RWPE2 (cell line): ENCODE measurements around the gene MAP4K1.

Source experiments
- ATAC-seq: fragments of 200-7000 bp; cut with Tn5 transposase; 3 replicates; pipeline ENCODE4 v1.9.1; 2021; ENCODE audit warnings: low read depth
- DNase-seq: peaks from one replicate; pipeline ENCODE4 v3.0.0-alpha.2; 2020; ENCODE audit warnings: low spot score
- H3K27ac ChIP-seq: fragments of 450-650 bp; 2 replicates; pipeline ENCODE4 v1.5.1; 2017; ENCODE audit warnings: mild to moderate bottlenecking; ENCODE audit not compliant: poor library complexity, severe bottlenecking
- H3K27me3 ChIP-seq: fragments of 250-450 bp; sonication (Bioruptor Pico); 2 replicates; pipeline ENCODE4 v1.5.1; 2021; ENCODE audit warnings: mild to moderate bottlenecking, moderate library complexity; ENCODE audit not compliant: insufficient read depth, poor library complexity, severe bottlenecking
- H3K36me3 ChIP-seq: fragments of 250-450 bp; sonication (Bioruptor Pico); 2 replicates; pipeline ENCODE4 v1.5.1; 2020; ENCODE audit warnings: low read depth, mild to moderate bottlenecking, moderate library complexity
- H3K4me1 ChIP-seq: fragments of 250-450 bp; sonication (Bioruptor Pico); 2 replicates; pipeline ENCODE4 v1.5.1; 2021; ENCODE audit warnings: mild to moderate bottlenecking, moderate library complexity; ENCODE audit not compliant: insufficient read depth, poor library complexity, severe bottlenecking
- H3K4me3 ChIP-seq: fragments of 250-450 bp; sonication (Bioruptor Pico); 2 replicates; pipeline ENCODE4 v1.5.1; 2021; ENCODE audit warnings: mild to moderate bottlenecking, moderate library complexity; ENCODE audit not compliant: severe bottlenecking
- H3K9me3 ChIP-seq: fragments of 250-450 bp; sonication (Bioruptor Pico); 2 replicates; pipeline ENCODE4 v1.5.1; 2021; ENCODE audit warnings: mild to moderate bottlenecking, moderate library complexity; ENCODE audit not compliant: severe bottlenecking
- TF ChIP-seq, protein P1 (sequence below): fragments of 450-650 bp; IDR thresholded peaks from one replicate; pipeline ENCODE4 v1.5.1; 2017; ENCODE audit warnings: mild to moderate bottlenecking, moderate library complexity; ENCODE audit not compliant: poor library complexity, severe bottlenecking

Gene MAP4K1

DNA sequence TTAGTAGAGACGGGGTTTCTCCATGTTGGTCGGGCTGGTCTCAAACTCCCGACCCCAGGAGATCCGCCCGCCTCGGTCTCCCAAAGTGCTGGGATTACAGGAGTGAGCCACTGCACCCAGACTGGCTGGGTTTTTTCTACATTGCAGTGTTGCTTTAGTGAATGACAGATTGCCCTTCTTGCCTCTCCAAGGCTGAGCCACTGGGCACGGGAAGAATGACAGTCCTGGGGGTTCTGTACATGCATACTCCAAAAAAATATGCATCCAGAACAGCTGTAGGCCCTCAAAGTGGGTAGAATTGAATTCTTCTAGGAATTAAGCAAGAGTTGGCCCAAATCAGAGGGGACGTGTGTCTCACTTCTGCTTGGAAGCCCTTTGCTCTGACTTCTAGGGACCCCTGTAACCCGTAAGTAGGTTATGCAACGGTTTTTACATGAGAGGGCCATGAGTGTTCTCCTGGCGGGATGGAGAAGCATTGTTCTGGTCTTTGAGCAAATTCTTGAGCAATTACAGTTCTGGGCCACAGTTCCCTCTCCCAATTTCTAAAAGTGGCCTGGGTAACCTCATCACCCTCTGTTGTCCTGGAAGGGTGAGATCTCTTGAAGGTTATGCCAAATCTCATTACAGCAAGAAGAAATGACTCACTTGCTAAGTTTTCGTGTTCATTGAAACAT is 33.3 kb upstream of the MAP4K1 start:
- peaks cover 54% of the 10 kb centered on the region for H3K4me1 ChIP-seq
- H3K36me3 ChIP-seq: peaks cover 63% of the 10 kb centered on the region
- H3K27ac ChIP-seq: peak overlapping the region; percentile 100
- no peaks in the 10 kb centered on the region for H3K27me3 ChIP-seq
- TF ChIP-seq, protein P1, sequence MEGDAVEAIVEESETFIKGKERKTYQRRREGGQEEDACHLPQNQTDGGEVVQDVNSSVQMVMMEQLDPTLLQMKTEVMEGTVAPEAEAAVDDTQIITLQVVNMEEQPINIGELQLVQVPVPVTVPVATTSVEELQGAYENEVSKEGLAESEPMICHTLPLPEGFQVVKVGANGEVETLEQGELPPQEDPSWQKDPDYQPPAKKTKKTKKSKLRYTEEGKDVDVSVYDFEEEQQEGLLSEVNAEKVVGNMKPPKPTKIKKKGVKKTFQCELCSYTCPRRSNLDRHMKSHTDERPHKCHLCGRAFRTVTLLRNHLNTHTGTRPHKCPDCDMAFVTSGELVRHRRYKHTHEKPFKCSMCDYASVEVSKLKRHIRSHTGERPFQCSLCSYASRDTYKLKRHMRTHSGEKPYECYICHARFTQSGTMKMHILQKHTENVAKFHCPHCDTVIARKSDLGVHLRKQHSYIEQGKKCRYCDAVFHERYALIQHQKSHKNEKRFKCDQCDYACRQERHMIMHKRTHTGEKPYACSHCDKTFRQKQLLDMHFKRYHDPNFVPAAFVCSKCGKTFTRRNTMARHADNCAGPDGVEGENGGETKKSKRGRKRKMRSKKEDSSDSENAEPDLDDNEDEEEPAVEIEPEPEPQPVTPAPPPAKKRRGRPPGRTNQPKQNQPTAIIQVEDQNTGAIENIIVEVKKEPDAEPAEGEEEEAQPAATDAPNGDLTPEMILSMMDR: no peak
- no peak for DNase-seq
- no peaks in the 10 kb centered on the region for H3K9me3 ChIP-seq
- peak; percentile 26 for ATAC-seq
- peak overlapping the region; percentile 84 for H3K4me3 ChIP-seq

- ATAC-seq: peak; percentile 20
- peaks cover 46% of the 10 kb centered on the region for H3K4me1 ChIP-seq
Measured at GRCh38 chr19:38650172-38650775, 32.5 kb upstream of the MAP4K1 start.

DNA sequence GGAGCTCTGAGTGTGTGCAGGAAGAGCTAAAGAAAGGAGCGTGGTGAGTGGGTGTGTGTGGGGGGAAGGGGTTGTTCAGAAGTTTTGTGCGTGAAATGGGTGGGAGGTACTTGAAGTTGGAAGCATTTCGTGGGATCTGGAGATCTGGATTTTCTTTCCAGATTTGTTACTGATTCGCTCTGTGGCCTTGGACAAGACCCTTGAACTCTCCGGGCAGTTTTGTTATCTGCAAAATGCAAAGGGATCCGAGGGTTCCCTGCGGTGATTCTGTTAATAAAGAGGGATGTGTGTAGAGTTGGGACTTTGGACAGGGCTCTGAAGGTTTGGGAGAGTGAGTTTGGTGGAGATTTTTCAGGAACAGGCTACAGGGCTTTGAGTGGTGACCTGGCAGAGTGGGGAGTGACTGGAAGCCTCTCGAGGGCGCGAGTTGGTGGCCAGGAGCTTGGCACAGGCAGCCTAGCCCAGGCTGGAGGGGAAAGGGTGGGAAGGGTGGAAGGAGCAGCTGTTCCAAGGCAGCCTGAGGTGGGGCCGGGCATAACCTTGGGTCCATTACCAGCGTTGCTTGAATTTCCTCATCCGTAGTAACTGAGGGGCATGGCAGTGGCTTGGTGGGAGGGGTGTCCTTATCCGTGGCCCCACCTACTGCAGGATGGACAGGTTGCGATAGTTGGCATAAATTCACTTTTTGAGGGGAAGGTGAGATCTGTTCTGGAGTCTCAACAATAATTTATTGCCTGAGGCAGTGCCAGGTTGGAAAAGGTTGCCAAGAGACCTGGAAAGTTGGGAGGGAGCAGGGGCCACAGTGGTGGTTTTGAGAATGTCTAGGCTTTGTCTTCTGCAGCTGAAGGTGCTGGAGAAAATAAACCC is 31.8 kb upstream of the MAP4K1 start:
- peak; percentile 88 for DNase-seq
- Histone ChIP-seq H3K27me3 (no peaks in the 10 kb centered on the region), H3K4me1 (peaks cover 38% of the 10 kb centered on the region), H3K36me3 (peaks cover 48% of the 10 kb centered on the region), H3K4me3 (peak overlapping the region; percentile 84), H3K9me3 (no peaks in the 10 kb centered on the region), H3K27ac (peak overlapping the region; percentile 100)
- TF ChIP-seq, protein P1: peak; percentile 6
- ATAC-seq: peak; percentile 65

More at GRCh38 chr19:38650172-38650775, 32.5 kb upstream of the MAP4K1 start:
- peaks cover 55% of the 10 kb centered on the region for H3K36me3 ChIP-seq
- no peaks in the 10 kb centered on the region for H3K27me3 ChIP-seq
- DNase-seq: no peak
- peak overlapping the region; percentile 84 for H3K4me3 ChIP-seq
- TF ChIP-seq, protein P1: no peak
- H3K27ac ChIP-seq: peak overlapping the region; percentile 100
- no peaks in the 10 kb centered on the region for H3K9me3 ChIP-seq

GRCh38 chr19:38648769-38649304 is 31.1 kb upstream of the MAP4K1 start:
- peaks cover 33% of the 10 kb centered on the region for H3K4me1 ChIP-seq
- H3K27ac ChIP-seq: peak overlapping the region; percentile 100
- peaks cover 41% of the 10 kb centered on the region for H3K36me3 ChIP-seq
- DNase-seq: no peak
- TF ChIP-seq, protein P1: no peak
- ATAC-seq: no peak
- H3K27me3 ChIP-seq: no peaks in the 10 kb centered on the region
- H3K4me3 ChIP-seq: peak overlapping the region; percentile 84
- no peaks in the 10 kb centered on the region for H3K9me3 ChIP-seq
